Testis (tissue), 2 donors: Measurements from ENCODE around the gene HSPB9.

Experiments used
- POLR2A ChIP-seq: fragments of 450-650 bp; IDR thresholded peaks from one replicate; pipeline ENCODE4 v1.6.1; 2017; ENCODE audit warnings: antibody characterized with exemption, mild to moderate bottlenecking, moderate library complexity
- TF ChIP-seq, protein P1 (sequence below), 3 experiments: fragments of 450-650 bp in 2 of 3; fragments of 200-600 bp in 1 of 3; sonication (generic) in 1 of 3; IDR thresholded peaks; one replicate each; pipeline ENCODE4 v1.5.1; 2016 to 2019; ENCODE audit warnings: antibody characterized with exemption in 3 of 3, mild to moderate bottlenecking in 2 of 3, moderate library complexity in 1 of 3

GRCh38 chr17:42120770-42121769, 1.5 kb upstream of the HSPB9 start, which contains the start of gene KAT2A:
- TF ChIP-seq, protein P1, sequence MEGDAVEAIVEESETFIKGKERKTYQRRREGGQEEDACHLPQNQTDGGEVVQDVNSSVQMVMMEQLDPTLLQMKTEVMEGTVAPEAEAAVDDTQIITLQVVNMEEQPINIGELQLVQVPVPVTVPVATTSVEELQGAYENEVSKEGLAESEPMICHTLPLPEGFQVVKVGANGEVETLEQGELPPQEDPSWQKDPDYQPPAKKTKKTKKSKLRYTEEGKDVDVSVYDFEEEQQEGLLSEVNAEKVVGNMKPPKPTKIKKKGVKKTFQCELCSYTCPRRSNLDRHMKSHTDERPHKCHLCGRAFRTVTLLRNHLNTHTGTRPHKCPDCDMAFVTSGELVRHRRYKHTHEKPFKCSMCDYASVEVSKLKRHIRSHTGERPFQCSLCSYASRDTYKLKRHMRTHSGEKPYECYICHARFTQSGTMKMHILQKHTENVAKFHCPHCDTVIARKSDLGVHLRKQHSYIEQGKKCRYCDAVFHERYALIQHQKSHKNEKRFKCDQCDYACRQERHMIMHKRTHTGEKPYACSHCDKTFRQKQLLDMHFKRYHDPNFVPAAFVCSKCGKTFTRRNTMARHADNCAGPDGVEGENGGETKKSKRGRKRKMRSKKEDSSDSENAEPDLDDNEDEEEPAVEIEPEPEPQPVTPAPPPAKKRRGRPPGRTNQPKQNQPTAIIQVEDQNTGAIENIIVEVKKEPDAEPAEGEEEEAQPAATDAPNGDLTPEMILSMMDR (IDR thresholded peaks at IDR 0.05): no peak
- TF ChIP-seq POLR2A: no peak
